HepG2 (cell line): ENCODE data around the gene PGAP3. TPM values are rescaled to one million over a fixed set of nuclear protein-coding genes. Genes with fewer than 3 reads are reported as not detected.

Source experiments
- AGO2 ChIP-seq: fragments of 200-400 bp; formaldehyde crosslinking; optimal IDR thresholded peaks from 2 replicates; pipeline ENCODE3; 2017; ENCODE audit warnings: mild to moderate bottlenecking, low read depth, low read length, moderate library complexity
- HES4 ChIP-seq: sonication (generic); formaldehyde crosslinking; IDR thresholded peaks from 2 replicates; pipeline ENCODE4 v1.9.0; 2021; ENCODE audit warnings: mild to moderate bottlenecking, missing genetic modification reagents, borderline replicate concordance
- KAT7 ChIP-seq: IDR thresholded peaks from 2 replicates; pipeline ENCODE4 v1.6.1; 2018; ENCODE audit warnings: borderline replicate concordance, missing compliant biosample characterization
- KIAA2018 ChIP-seq: sonication (generic); formaldehyde crosslinking; IDR thresholded peaks from 2 replicates; pipeline ENCODE4 v1.5.0; 2020; ENCODE audit warnings: mild to moderate bottlenecking, missing genetic modification reagents, borderline replicate concordance
- KLF15 ChIP-seq: sonication (generic); formaldehyde crosslinking; IDR thresholded peaks from 2 replicates; pipeline ENCODE4 v1.8.1; 2023; ENCODE audit warnings: borderline replicate concordance, mild to moderate bottlenecking, inconsistent platforms, missing genetic modification reagents, mixed read lengths
- NR2F2 ChIP-seq: IDR thresholded peaks from 2 replicates; pipeline ENCODE4 v1.6.1; 2012; ENCODE audit warnings: low read depth, inconsistent platforms, borderline replicate concordance
- RFXAP ChIP-seq: sonication (generic); formaldehyde crosslinking; IDR thresholded peaks from 2 replicates; pipeline ENCODE4 v1.4.0; 2020; ENCODE audit warnings: missing genetic modification reagents, borderline replicate concordance
- TEAD3 ChIP-seq: optimal IDR thresholded peaks from 2 replicates; pipeline ENCODE3; 2016; ENCODE audit warnings: borderline replicate concordance
- ZNF160 ChIP-seq: sonication (generic); formaldehyde crosslinking; IDR thresholded peaks from 2 replicates; pipeline ENCODE4 v1.8.0; 2022; ENCODE audit warnings: mild to moderate bottlenecking, inconsistent platforms, missing genetic modification reagents
- ZNF280B ChIP-seq: sonication (generic); formaldehyde crosslinking; IDR thresholded peaks from 2 replicates; pipeline ENCODE4 v1.5.0; 2020; ENCODE audit warnings: missing genetic modification reagents, mild to moderate bottlenecking, borderline replicate concordance
- ZNF30 ChIP-seq: sonication (generic); formaldehyde crosslinking; IDR thresholded peaks from 2 replicates; pipeline ENCODE4 v1.5.0; 2020; ENCODE audit warnings: mild to moderate bottlenecking, missing genetic modification reagents
- ZNF337 ChIP-seq: sonication (generic); formaldehyde crosslinking; IDR thresholded peaks from 2 replicates; pipeline ENCODE4 v1.5.1; 2020; ENCODE audit warnings: missing genetic modification reagents, low read depth, mild to moderate bottlenecking, borderline replicate concordance
- ZNF460 ChIP-seq: sonication (generic); formaldehyde crosslinking; IDR thresholded peaks from 2 replicates; pipeline ENCODE4 v1.5.1; 2020; ENCODE audit warnings: missing genetic modification reagents, mild to moderate bottlenecking, borderline replicate concordance
- ZNF552 ChIP-seq: sonication (generic); formaldehyde crosslinking; IDR thresholded peaks from 2 replicates; pipeline ENCODE4 v1.9.0; 2022; ENCODE audit warnings: missing genetic modification reagents, mild to moderate bottlenecking, borderline replicate concordance
- ZNF781 ChIP-seq: sonication (generic); formaldehyde crosslinking; IDR thresholded peaks from 2 replicates; pipeline ENCODE4 v1.5.1; 2020; ENCODE audit warnings: borderline replicate concordance, mild to moderate bottlenecking, missing genetic modification reagents; ENCODE audit errors: not compliant biosample characterization
- polyA plus RNA-seq, 8 experiments: library from polyadenylated mRNA; depleted of rRNA in 3 of 8; stranded (reverse) in 7 of 8; unstranded in 1 of 8; fragments of >200 nt; fragmentation: Illumina TruSeq in 4 of 8; extraction: Trizol in 4 of 8; gene quantifications; 2 replicates each; pipeline versions ENCODE4 v1.2.1 to v1.2.3, GENCODE V29; 2011 to 2016; ENCODE audit warnings: low read depth in 4 of 8, missing spikeins in 1 of 8, mixed read lengths in 1 of 8; ENCODE audit not compliant: insufficient read depth in 1 of 8
- total RNA-seq, 5 experiments: library from RNA; depleted of rRNA; stranded (reverse); fragments of >200 nt; fragmentation: Illumina TruSeq; extraction: Trizol; gene quantifications; 2 replicates each; pipeline ENCODE4 v1.2.3, GENCODE V29; 2016; ENCODE audit warnings: low read depth in 1 of 5

The PGAP3 gene
- total and polyA plus RNA-seq, 2 of the 13 experiments (the other 11 are each of a cell fraction or from before 2014, with no cell fraction given): 11.9 to 14.6 TPM

- no peak for TF ChIP-seq KIAA2018
- no peak for TF ChIP-seq NR2F2
- TF ChIP-seq ZNF30: no peak
- no peak for TF ChIP-seq ZNF781 (CRISPR knock-in tag)
- TF ChIP-seq TEAD3 (CRISPR knock-in tag): no peak
- peak; percentile 29; the same call in 1 of the 2 replicates for TF ChIP-seq HES4 (CRISPR knock-in tag)
- no peak for TF ChIP-seq ZNF460
- TF ChIP-seq ZNF280B (CRISPR knock-in tag): peak; percentile 60
- TF ChIP-seq ZNF160: no peak
- TF ChIP-seq KLF15 (CRISPR knock-in tag): no peak
- no peak for TF ChIP-seq AGO2
- TF ChIP-seq KAT7 (CRISPR knock-in tag): no peak
- no peak for TF ChIP-seq ZNF552 (CRISPR knock-in tag)
- TF ChIP-seq RFXAP (CRISPR knock-in tag): 0 out of 2 replicates have a peak, but pooled peaks have one; percentile 41
- no peak for TF ChIP-seq ZNF337
Observed at GRCh38 chr17:39664581-39665561, 23.0 kb downstream of the PGAP3 start, which contains the start of gene TCAP (continued).
